WTC11 (cell line): ENCODE measurements around the gene FBXL16. TPM values are rescaled to one million over a fixed set of nuclear protein-coding genes. Genes with fewer than 3 reads are reported as not detected.

Source experiments
- ATAC-seq: fragments of 200-7000 bp; cut with Tn5 transposase; 2 replicates; pipeline ENCODE4 v1.10.0; 2021; ENCODE audit warnings: mild to moderate bottlenecking, moderate library complexity
- CTCF ChIA-PET: fragments of 300-600 bp; sonication (Branson Sonifier 250); formaldehyde crosslinking; loops from one replicate; lab custom pipeline; 2021; ENCODE audit warnings: antibody characterized with exemption; lab: Charles Lee
- POLR2A ChIA-PET: fragments of 350-600 bp; sonication (Branson Sonifier 250); formaldehyde crosslinking; loops from one replicate; lab custom pipeline; 2021; ENCODE audit warnings: antibody characterized with exemption; lab: Charles Lee
- DNase-seq: peaks from one replicate; pipeline ENCODE4 v3.0.0; 2021; ENCODE audit warnings: low spot score
- H3K27ac Mint-ChIP-seq: 2 replicates; pipeline ENCODE4 v1.8.0; 2021; ENCODE audit warnings: mixed read lengths
- H3K27me3 Mint-ChIP-seq: 2 replicates; pipeline ENCODE4 v1.8.0; 2021; ENCODE audit warnings: low read depth, mild to moderate bottlenecking, moderate library complexity, mixed read lengths
- H3K36me3 Mint-ChIP-seq: 2 replicates; pipeline ENCODE4 v1.8.0; 2021; ENCODE audit warnings: mixed read lengths
- H3K4me1 Mint-ChIP-seq: 2 replicates; pipeline ENCODE4 v1.8.0; 2022; ENCODE audit warnings: mixed read lengths
- H3K4me3 Mint-ChIP-seq: 2 replicates; pipeline ENCODE4 v1.8.0; 2021; ENCODE audit warnings: mild to moderate bottlenecking, moderate library complexity, mixed read lengths
- H3K9me3 Mint-ChIP-seq: 2 replicates; pipeline ENCODE4 v1.8.0; 2021; ENCODE audit warnings: mixed read lengths
- ATF1 ChIP-seq: sonication (generic); formaldehyde crosslinking; IDR thresholded peaks from 2 replicates; pipeline ENCODE4 v1.8.1; 2023; ENCODE audit warnings: mild to moderate bottlenecking, moderate library complexity, missing genetic modification reagents
- CREB1 ChIP-seq: sonication (generic); formaldehyde crosslinking; IDR thresholded peaks from 2 replicates; pipeline ENCODE4 v1.8.0; 2023; ENCODE audit warnings: mild to moderate bottlenecking, missing genetic modification reagents
- CREM ChIP-seq: sonication (generic); formaldehyde crosslinking; IDR thresholded peaks from 2 replicates; pipeline ENCODE4 v1.8.1; 2022; ENCODE audit warnings: mild to moderate bottlenecking, missing genetic modification reagents, moderate library complexity
- GRHL2 ChIP-seq: fragments of 250-450 bp; sonication (Bioruptor Pico); IDR thresholded peaks from 2 replicates; pipeline ENCODE4 v1.8.0; 2022; ENCODE audit warnings: mild to moderate bottlenecking, moderate library complexity; ENCODE audit not compliant: insufficient replicate concordance, severe bottlenecking
- MXD4 ChIP-seq: fragments of 250-450 bp; sonication (Bioruptor Pico); IDR thresholded peaks from 2 replicates; pipeline ENCODE4 v1.8.0; 2021; ENCODE audit warnings: mild to moderate bottlenecking, moderate library complexity, borderline replicate concordance
- NFYB ChIP-seq: sonication (generic); formaldehyde crosslinking; conservative IDR thresholded peaks from 2 replicates; pipeline ENCODE4 v1.8.0; 2022; ENCODE audit warnings: low read depth, missing genetic modification reagents
- NR3C1 ChIP-seq: sonication (generic); formaldehyde crosslinking; conservative IDR thresholded peaks from 2 replicates; pipeline ENCODE4 v1.8.1; 2023; ENCODE audit warnings: low read depth, mild to moderate bottlenecking, missing genetic modification reagents
- RELA ChIP-seq: sonication (generic); formaldehyde crosslinking; IDR thresholded peaks from 2 replicates; pipeline ENCODE4 v1.8.1; 2022; ENCODE audit warnings: missing genetic modification reagents, mild to moderate bottlenecking, borderline replicate concordance
- SMAD3 ChIP-seq: sonication (generic); formaldehyde crosslinking; IDR thresholded peaks from 2 replicates; pipeline ENCODE4 v1.8.0; 2022; ENCODE audit warnings: missing genetic modification reagents, mild to moderate bottlenecking, borderline replicate concordance
- TCF7 ChIP-seq: sonication (generic); formaldehyde crosslinking; IDR thresholded peaks from 2 replicates; pipeline ENCODE4 v1.8.0; 2022; ENCODE audit warnings: mild to moderate bottlenecking, low read depth, missing genetic modification reagents, moderate library complexity
- TEAD1 ChIP-seq: sonication (generic); formaldehyde crosslinking; IDR thresholded peaks from 2 replicates; pipeline ENCODE4 v1.8.0; 2022; ENCODE audit warnings: mild to moderate bottlenecking, missing genetic modification reagents
- ZNF317 ChIP-seq: sonication (generic); formaldehyde crosslinking; IDR thresholded peaks from 2 replicates; pipeline ENCODE4 v1.8.1; 2023; ENCODE audit warnings: low read depth, mild to moderate bottlenecking, moderate library complexity, missing genetic modification reagents, borderline replicate concordance
- ZNF416 ChIP-seq: fragments of 250-450 bp; sonication (Bioruptor Pico); IDR thresholded peaks from 2 replicates; pipeline ENCODE4 v1.9.0; 2021; ENCODE audit warnings: mild to moderate bottlenecking, inconsistent platforms
- ZNF671 ChIP-seq: fragments of 250-450 bp; sonication (Bioruptor Pico); IDR thresholded peaks from 2 replicates; pipeline ENCODE4 v1.8.0; 2021; ENCODE audit warnings: mild to moderate bottlenecking
- total RNA-seq: library from RNA; stranded (reverse); gene quantifications from 3 replicates; pipeline ENCODE4 v1.2.3, GENCODE V29; 2021
- TF ChIP-seq, protein P1 (sequence below): sonication (generic); formaldehyde crosslinking; IDR thresholded peaks from 2 replicates; pipeline ENCODE4 v1.8.1; 2022; ENCODE audit warnings: low read depth, mild to moderate bottlenecking, moderate library complexity, missing genetic modification reagents, borderline replicate concordance
- TF ChIP-seq, protein P2 (sequence below): sonication (generic); formaldehyde crosslinking; IDR thresholded peaks from 2 replicates; pipeline ENCODE4 v1.8.0; 2022; ENCODE audit warnings: mild to moderate bottlenecking, missing genetic modification reagents
- TF ChIP-seq, protein P3 (sequence below): sonication (generic); formaldehyde crosslinking; conservative IDR thresholded peaks from 2 replicates; pipeline ENCODE4 v1.8.1; 2023; ENCODE audit warnings: mild to moderate bottlenecking, low read depth, missing genetic modification reagents, moderate library complexity
- TF ChIP-seq, protein P4 (sequence below): fragments of 250-450 bp; sonication (Bioruptor Pico); IDR thresholded peaks from 2 replicates; pipeline ENCODE4 v1.9.0; 2021; ENCODE audit warnings: mild to moderate bottlenecking, borderline replicate concordance
- TF ChIP-seq, protein P5 (sequence below): fragments of 250-450 bp; sonication (Bioruptor Pico); IDR thresholded peaks from 2 replicates; pipeline ENCODE4 v2.1.2; 2022; ENCODE audit warnings: mild to moderate bottlenecking, moderate library complexity
- TF ChIP-seq, protein P6 (sequence below): sonication (generic); formaldehyde crosslinking; IDR thresholded peaks from 2 replicates; pipeline ENCODE4 v1.8.1; 2023; ENCODE audit warnings: mild to moderate bottlenecking, missing genetic modification reagents, moderate library complexity

Gene FBXL16
- total RNA-seq, 1 experiment from 2014 or later = 22.7 TPM

DNA sequence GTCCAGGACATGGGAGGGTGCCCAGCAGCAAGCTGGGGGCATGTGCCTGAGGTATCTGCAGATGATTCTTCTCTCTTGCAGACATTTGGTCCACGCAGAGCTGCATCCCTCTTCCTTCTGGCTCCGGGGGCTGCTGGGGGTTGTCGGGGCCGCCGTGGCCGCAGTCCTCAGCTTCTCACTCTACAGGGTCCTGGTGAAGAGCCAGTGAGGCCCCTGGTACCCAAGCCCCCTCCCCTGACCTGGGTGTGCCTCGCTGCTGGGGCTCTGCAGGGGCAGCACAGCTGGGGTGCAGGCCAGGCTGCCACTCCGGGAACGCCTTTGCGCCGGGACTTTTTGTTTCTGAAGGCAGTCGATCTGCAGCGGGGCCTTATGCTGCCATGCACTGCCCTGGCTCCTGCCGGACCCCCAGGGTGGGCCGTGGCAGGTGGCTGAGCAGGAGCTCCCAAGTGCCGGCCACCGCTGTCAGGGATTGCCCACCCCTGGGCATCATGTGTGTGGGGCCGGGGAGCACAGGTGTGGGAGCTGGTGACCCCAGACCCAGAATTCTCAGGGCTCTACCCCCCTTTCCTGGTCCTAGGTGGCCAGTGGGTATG is 32.1 kb downstream of the FBXL16 start:
- TF ChIP-seq, protein P1, sequence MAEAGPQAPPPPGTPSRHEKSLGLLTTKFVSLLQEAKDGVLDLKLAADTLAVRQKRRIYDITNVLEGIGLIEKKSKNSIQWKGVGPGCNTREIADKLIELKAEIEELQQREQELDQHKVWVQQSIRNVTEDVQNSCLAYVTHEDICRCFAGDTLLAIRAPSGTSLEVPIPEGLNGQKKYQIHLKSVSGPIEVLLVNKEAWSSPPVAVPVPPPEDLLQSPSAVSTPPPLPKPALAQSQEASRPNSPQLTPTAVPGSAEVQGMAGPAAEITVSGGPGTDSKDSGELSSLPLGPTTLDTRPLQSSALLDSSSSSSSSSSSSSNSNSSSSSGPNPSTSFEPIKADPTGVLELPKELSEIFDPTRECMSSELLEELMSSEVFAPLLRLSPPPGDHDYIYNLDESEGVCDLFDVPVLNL (CRISPR knock-in tag) = no peak
- TF ChIP-seq CREM (no peak), ZNF671 (CRISPR knock-in tag) (no peak), ZNF416 (CRISPR knock-in tag) (no peak), CREB1 (CRISPR knock-in tag) (no peak), NFYB (CRISPR knock-in tag) (no peak), TEAD1 (CRISPR knock-in tag) (no peak), GRHL2 (CRISPR knock-in tag) (no peak), NR3C1 (CRISPR knock-in tag) (no peak), SMAD3 (no peak), TCF7 (CRISPR knock-in tag) (no peak), ZNF317 (CRISPR knock-in tag) (no peak), RELA (no peak), MXD4 (no peak), ATF1 (CRISPR knock-in tag) (no peak)
- TF ChIP-seq, protein P2, sequence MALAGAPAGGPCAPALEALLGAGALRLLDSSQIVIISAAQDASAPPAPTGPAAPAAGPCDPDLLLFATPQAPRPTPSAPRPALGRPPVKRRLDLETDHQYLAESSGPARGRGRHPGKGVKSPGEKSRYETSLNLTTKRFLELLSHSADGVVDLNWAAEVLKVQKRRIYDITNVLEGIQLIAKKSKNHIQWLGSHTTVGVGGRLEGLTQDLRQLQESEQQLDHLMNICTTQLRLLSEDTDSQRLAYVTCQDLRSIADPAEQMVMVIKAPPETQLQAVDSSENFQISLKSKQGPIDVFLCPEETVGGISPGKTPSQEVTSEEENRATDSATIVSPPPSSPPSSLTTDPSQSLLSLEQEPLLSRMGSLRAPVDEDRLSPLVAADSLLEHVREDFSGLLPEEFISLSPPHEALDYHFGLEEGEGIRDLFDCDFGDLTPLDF (CRISPR knock-in tag) = no peak
- TF ChIP-seq, protein P3, sequence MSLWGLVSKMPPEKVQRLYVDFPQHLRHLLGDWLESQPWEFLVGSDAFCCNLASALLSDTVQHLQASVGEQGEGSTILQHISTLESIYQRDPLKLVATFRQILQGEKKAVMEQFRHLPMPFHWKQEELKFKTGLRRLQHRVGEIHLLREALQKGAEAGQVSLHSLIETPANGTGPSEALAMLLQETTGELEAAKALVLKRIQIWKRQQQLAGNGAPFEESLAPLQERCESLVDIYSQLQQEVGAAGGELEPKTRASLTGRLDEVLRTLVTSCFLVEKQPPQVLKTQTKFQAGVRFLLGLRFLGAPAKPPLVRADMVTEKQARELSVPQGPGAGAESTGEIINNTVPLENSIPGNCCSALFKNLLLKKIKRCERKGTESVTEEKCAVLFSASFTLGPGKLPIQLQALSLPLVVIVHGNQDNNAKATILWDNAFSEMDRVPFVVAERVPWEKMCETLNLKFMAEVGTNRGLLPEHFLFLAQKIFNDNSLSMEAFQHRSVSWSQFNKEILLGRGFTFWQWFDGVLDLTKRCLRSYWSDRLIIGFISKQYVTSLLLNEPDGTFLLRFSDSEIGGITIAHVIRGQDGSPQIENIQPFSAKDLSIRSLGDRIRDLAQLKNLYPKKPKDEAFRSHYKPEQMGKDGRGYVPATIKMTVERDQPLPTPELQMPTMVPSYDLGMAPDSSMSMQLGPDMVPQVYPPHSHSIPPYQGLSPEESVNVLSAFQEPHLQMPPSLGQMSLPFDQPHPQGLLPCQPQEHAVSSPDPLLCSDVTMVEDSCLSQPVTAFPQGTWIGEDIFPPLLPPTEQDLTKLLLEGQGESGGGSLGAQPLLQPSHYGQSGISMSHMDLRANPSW (CRISPR knock-in tag) = no peak
- TF ChIP-seq, protein P4, sequence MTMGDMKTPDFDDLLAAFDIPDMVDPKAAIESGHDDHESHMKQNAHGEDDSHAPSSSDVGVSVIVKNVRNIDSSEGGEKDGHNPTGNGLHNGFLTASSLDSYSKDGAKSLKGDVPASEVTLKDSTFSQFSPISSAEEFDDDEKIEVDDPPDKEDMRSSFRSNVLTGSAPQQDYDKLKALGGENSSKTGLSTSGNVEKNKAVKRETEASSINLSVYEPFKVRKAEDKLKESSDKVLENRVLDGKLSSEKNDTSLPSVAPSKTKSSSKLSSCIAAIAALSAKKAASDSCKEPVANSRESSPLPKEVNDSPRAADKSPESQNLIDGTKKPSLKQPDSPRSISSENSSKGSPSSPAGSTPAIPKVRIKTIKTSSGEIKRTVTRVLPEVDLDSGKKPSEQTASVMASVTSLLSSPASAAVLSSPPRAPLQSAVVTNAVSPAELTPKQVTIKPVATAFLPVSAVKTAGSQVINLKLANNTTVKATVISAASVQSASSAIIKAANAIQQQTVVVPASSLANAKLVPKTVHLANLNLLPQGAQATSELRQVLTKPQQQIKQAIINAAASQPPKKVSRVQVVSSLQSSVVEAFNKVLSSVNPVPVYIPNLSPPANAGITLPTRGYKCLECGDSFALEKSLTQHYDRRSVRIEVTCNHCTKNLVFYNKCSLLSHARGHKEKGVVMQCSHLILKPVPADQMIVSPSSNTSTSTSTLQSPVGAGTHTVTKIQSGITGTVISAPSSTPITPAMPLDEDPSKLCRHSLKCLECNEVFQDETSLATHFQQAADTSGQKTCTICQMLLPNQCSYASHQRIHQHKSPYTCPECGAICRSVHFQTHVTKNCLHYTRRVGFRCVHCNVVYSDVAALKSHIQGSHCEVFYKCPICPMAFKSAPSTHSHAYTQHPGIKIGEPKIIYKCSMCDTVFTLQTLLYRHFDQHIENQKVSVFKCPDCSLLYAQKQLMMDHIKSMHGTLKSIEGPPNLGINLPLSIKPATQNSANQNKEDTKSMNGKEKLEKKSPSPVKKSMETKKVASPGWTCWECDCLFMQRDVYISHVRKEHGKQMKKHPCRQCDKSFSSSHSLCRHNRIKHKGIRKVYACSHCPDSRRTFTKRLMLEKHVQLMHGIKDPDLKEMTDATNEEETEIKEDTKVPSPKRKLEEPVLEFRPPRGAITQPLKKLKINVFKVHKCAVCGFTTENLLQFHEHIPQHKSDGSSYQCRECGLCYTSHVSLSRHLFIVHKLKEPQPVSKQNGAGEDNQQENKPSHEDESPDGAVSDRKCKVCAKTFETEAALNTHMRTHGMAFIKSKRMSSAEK (CRISPR knock-in tag) = no peak
- TF ChIP-seq, protein P5, sequence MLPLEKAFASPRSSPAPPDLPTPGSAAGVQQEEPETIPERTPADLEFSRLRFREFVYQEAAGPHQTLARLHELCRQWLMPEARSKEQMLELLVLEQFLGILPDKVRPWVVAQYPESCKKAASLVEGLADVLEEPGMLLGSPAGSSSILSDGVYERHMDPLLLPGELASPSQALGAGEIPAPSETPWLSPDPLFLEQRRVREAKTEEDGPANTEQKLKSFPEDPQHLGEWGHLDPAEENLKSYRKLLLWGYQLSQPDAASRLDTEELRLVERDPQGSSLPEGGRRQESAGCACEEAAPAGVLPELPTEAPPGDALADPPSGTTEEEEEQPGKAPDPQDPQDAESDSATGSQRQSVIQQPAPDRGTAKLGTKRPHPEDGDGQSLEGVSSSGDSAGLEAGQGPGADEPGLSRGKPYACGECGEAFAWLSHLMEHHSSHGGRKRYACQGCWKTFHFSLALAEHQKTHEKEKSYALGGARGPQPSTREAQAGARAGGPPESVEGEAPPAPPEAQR (CRISPR knock-in tag) = no peak
- TF ChIP-seq, protein P6, sequence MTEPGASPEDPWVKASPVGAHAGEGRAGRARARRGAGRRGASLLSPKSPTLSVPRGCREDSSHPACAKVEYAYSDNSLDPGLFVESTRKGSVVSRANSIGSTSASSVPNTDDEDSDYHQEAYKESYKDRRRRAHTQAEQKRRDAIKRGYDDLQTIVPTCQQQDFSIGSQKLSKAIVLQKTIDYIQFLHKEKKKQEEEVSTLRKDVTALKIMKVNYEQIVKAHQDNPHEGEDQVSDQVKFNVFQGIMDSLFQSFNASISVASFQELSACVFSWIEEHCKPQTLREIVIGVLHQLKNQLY (CRISPR knock-in tag) = no peak
- no peaks in the 10 kb centered on the region for H3K27me3 Mint-ChIP-seq
- DNase-seq (no peak), ATAC-seq (no peak)
- CTCF ChIA-PET = interaction anchor here (0.5 to 0.6 kb wide), 2 partner anchors 19 to 289 kb away, joined by 3 to 5 read pairs; no protein-coding TSS in a partner anchor
- peaks cover 12% of the 10 kb centered on the region for H3K4me1 Mint-ChIP-seq
- no peak overlapping the region for H3K4me3 Mint-ChIP-seq
- POLR2A ChIA-PET = no interaction called here
- no peaks in the 10 kb centered on the region for H3K9me3 Mint-ChIP-seq
- H3K36me3 Mint-ChIP-seq = peaks cover 11% of the 10 kb centered on the region
- H3K27ac Mint-ChIP-seq = no peak overlapping the region
